ENCODE results near the gene CERKL. TPM values are rescaled to one million over a fixed set of nuclear protein-coding genes. Genes with fewer than 3 reads are reported as not detected.

CERKL gene
- total and polyA plus RNA-seq, 12 donors, result 0.03 TPM; not detected in 11

DNA sequence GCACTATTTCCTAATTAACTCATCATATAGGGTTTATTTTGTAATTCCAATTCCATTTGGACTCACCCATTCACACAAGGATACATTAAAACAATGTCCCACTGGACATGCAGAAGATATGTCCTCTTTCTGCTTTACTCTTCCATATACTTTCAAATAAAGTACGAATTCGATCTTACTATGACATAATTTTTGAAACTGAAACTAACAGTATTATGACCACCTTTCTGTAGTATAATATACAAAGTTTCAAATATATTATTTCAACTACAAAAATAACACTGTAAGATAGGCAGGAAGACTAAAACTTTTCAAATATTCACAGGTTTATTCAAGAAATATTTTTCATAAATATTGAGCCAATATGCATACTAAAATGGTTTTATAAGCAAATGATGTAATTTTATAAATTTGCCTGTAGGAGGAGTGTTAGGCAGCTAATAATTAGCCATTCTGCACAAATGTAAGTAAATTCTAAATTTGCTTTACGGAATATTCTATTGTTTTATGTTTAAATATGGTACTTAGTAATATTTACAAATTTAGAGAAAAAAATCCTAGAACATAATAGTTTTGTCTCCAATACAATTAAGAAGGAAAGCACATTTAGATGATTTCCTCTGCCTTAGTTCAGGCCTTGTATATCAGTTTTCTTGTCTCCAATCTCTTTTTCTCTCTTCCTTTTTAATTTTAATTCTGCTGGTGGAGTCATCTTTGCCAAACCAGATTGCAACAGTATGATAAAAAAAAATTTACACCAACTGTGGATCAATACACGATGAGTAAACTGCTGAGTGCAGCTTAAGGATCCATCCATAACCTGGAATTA, 85.9 kb downstream of the CERKL start:
- no peak for TF ChIP-seq POLR2A (IDR thresholded peaks at IDR 0.05)
- TF ChIP-seq, protein P1, sequence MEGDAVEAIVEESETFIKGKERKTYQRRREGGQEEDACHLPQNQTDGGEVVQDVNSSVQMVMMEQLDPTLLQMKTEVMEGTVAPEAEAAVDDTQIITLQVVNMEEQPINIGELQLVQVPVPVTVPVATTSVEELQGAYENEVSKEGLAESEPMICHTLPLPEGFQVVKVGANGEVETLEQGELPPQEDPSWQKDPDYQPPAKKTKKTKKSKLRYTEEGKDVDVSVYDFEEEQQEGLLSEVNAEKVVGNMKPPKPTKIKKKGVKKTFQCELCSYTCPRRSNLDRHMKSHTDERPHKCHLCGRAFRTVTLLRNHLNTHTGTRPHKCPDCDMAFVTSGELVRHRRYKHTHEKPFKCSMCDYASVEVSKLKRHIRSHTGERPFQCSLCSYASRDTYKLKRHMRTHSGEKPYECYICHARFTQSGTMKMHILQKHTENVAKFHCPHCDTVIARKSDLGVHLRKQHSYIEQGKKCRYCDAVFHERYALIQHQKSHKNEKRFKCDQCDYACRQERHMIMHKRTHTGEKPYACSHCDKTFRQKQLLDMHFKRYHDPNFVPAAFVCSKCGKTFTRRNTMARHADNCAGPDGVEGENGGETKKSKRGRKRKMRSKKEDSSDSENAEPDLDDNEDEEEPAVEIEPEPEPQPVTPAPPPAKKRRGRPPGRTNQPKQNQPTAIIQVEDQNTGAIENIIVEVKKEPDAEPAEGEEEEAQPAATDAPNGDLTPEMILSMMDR (IDR thresholded peaks at IDR 0.05), result peak in 1 of 6 experiments; percentile 20
- H3K4me3 ChIP-seq, result no peak overlapping the region
- no peak overlapping the region for H3K27ac ChIP-seq
- H3K9me3 ChIP-seq (replicated peaks in 1 of 3), result no peaks in the 10 kb centered on the region
- intact Hi-C loops (cut with DNase I), result loop anchor here in 1 of 2 donors (10.0 kb wide), 1 partner anchor 144 kb away; no protein-coding TSS in a partner anchor
- H3K36me3 ChIP-seq (replicated peaks in 1 of 2), result no peaks in the 10 kb centered on the region
- 66 to 77% (median 71%) methylated on average over 4 of the region's 4 CpGs for WGBS, 4 donors
- H3K4me1 ChIP-seq (replicated peaks in 1 of 2), result no peaks in the 10 kb centered on the region
- no peaks in the 10 kb centered on the region for H3K27me3 ChIP-seq
- DNase-seq, result no peak

DNA sequence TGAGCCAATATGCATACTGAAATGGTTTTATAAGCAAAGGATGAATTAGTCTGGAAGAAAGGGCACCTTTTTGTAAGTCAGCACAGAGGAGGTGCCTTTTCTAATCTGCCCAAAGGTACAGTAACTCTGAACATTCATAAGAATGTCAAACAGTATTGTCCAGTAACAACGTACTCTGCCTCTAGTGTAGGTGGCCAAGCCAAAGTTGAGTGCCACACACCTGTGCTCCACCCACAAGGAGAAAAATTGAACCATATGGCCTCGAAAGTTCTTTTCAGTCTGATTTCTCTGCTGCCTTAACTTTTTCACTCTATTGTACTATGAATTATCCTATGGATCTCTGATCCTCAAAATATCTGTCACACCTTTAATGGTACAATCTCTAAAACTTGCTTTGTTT, 86.8 kb downstream of the CERKL start:
- no peak for TF ChIP-seq POLR2A (IDR thresholded peaks at IDR 0.05)
- TF ChIP-seq, protein P1 (IDR thresholded peaks at IDR 0.05), result no peak
- intact Hi-C loops (cut with DNase I), result loop anchor here in 1 of 2 donors (10.0 kb wide), 1 partner anchor 145 kb away; no protein-coding TSS in a partner anchor
- DNase-seq, result no peak
- 74 to 87% (median 76%) methylated on average over 2 of the region's 2 CpGs for WGBS, 4 donors
- H3K9me3 ChIP-seq (replicated peaks in 1 of 3), result no peaks in the 10 kb centered on the region
- no peaks in the 10 kb centered on the region for H3K4me1 ChIP-seq (replicated peaks in 1 of 2)
- H3K4me3 ChIP-seq, result no peak overlapping the region
- H3K36me3 ChIP-seq (replicated peaks in 1 of 2), result no peaks in the 10 kb centered on the region
- H3K27me3 ChIP-seq, result no peaks in the 10 kb centered on the region
- H3K27ac ChIP-seq, result no peak overlapping the region

DNA sequence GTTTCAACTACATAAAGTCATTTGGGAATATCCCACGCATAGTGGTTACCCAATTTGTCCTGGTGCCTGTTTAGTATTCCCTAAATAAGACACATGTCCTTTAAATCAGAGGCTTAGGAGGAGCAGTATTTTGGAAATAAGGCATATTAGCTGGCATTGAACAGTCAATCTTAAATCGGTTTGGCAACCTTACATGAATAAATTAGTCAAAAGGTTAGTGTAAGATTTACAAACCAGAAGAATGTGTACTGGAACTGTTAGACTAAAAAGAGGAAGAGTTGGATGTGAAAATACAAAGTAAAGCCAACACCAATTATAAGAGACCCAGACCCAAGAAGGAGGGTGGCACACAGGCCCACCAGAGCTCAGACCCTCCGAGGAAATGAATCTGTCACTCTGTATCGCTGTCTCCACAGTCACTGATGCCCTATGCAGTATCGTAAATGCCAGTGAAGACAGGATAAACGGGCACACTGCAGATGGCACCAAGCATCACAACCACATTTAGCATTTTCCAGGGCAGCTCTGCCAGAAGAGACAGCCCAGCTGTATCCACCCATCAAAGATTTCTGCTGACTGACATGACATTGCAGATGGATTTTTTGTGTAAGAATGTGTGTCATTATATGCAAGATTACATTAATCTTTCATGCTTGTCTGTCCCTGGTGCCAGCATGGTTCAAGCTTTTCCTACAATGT, 90.4 kb downstream of the CERKL start:
- H3K9me3 ChIP-seq (replicated peaks in 1 of 3), result no peaks in the 10 kb centered on the region
- no peaks in the 10 kb centered on the region for H3K27me3 ChIP-seq
- WGBS, 4 donors, result 65 to 80% (median 71%) methylated on average over 6 of the region's 6 CpGs
- no peak overlapping the region for H3K27ac ChIP-seq
- no peak for DNase-seq
- H3K36me3 ChIP-seq (replicated peaks in 1 of 2), result no peaks in the 10 kb centered on the region
- intact Hi-C loops (cut with DNase I), result no loop called here
- H3K4me1 ChIP-seq (replicated peaks in 1 of 2), result no peaks in the 10 kb centered on the region
- TF ChIP-seq, protein P1 (IDR thresholded peaks at IDR 0.05), result no peak
- no peak for TF ChIP-seq POLR2A (IDR thresholded peaks at IDR 0.05)
- H3K4me3 ChIP-seq, result no peak overlapping the region

DNA sequence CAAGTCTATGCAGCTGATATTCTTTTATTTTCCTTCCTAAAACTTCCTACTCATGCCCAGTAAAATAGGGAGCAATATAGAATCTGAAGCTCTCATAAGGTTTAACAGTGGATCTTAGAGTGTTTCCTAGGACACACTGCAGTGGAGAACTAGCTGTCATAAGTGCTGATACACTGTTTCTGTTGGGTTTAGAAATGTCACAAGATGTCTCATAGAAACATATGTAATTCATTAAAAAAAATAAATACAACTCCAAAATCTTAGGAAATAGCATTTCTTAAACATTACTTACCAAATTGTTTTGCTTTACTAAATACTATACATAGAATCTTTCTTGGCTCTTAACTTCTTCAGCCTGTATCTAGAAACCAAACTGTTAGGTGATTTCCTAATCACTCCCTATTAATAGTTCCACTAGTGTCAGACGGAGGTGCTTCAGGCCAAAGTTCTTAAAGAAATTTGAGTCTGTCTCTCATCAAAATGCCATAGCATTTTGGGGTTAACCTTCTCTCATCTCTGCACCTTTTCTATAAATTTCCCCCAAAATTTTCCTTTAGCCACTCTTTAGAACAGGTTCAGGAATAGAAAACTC, 93.7 kb downstream of the CERKL start:
- no peaks in the 10 kb centered on the region for H3K27me3 ChIP-seq
- H3K9me3 ChIP-seq (replicated peaks in 1 of 3), result no peaks in the 10 kb centered on the region
- no peak for DNase-seq
- no peak overlapping the region for H3K4me3 ChIP-seq
- TF ChIP-seq, protein P1 (IDR thresholded peaks at IDR 0.05), result no peak
- TF ChIP-seq POLR2A (IDR thresholded peaks at IDR 0.05), result no peak
- H3K27ac ChIP-seq, result no peak overlapping the region
- no peaks in the 10 kb centered on the region for H3K36me3 ChIP-seq (replicated peaks in 1 of 2)
- WGBS, 4 donors, result 56 to 82% (median 63%) methylated on average over 1 of the region's 1 CpG
- no peaks in the 10 kb centered on the region for H3K4me1 ChIP-seq (replicated peaks in 1 of 2)
- intact Hi-C loops (cut with DNase I), result no loop called here
